Hematopoietic multipotent progenitor cell treated with erythropoietin and hydrocortisone succinate and interleukin-3 and kit ligand, for 17 days (in vitro differentiated cells): ENCODE data around the gene BRINP1.

ENCODE experiments used
- DNase-seq: peaks from one replicate; pipeline ENCODE4 v3.0.0-alpha.2; 2015; ENCODE audit warnings: low spot score

The BRINP1 gene

GRCh38 chr9:119339056-119339455, 30.2 kb downstream of the BRINP1 start:
- DNase-seq, result no peak

GRCh38 chr9:119337573-119337972, 31.7 kb downstream of the BRINP1 start:
- DNase-seq, result no peak

GRCh38 chr9:119334745-119335144, 34.5 kb downstream of the BRINP1 start:
- no peak for DNase-seq

- no peak for DNase-seq
Measured at GRCh38 chr9:119333507-119334229, 35.6 kb downstream of the BRINP1 start.

- no peak for DNase-seq
Measured at GRCh38 chr9:119332522-119332921, 36.7 kb downstream of the BRINP1 start.

GRCh38 chr9:119322184-119322583, 47.1 kb downstream of the BRINP1 start:
- DNase-seq, result no peak

- DNase-seq, result no peak
Measured at GRCh38 chr9:119318371-119318770, 50.9 kb downstream of the BRINP1 start.

GRCh38 chr9:119313846-119314245, 55.4 kb downstream of the BRINP1 start:
- DNase-seq, result no peak

- no peak for DNase-seq
Measured at GRCh38 chr9:119310741-119311140, 58.5 kb downstream of the BRINP1 start.

GRCh38 chr9:119307471-119307870, 61.8 kb downstream of the BRINP1 start:
- no peak for DNase-seq

GRCh38 chr9:119304555-119304954, 64.7 kb downstream of the BRINP1 start:
- no peak for DNase-seq

- DNase-seq, result no peak
Measured at GRCh38 chr9:119302988-119303698, 66.1 kb downstream of the BRINP1 start.

- no peak for DNase-seq
Measured at GRCh38 chr9:119298076-119298853, 71.0 kb downstream of the BRINP1 start.

- DNase-seq, result no peak
Measured at GRCh38 chr9:119291554-119291953, 77.7 kb downstream of the BRINP1 start.

- peak; percentile 9 for DNase-seq
Measured at GRCh38 chr9:119289740-119290433, 79.3 kb downstream of the BRINP1 start.

GRCh38 chr9:119284587-119285337, 84.5 kb downstream of the BRINP1 start:
- DNase-seq, result no peak

GRCh38 chr9:119284118-119284517, 85.1 kb downstream of the BRINP1 start:
- no peak for DNase-seq

GRCh38 chr9:119283078-119283794, 86.0 kb downstream of the BRINP1 start:
- no peak for DNase-seq

GRCh38 chr9:119282476-119283077, 86.7 kb downstream of the BRINP1 start:
- DNase-seq, result no peak

GRCh38 chr9:119280740-119281485, 88.3 kb downstream of the BRINP1 start:
- DNase-seq, result no peak
